HepG2 (cell line): Measurements from ENCODE around the gene A3GALT2. TPM values are rescaled to one million over a fixed set of nuclear protein-coding genes. Genes with fewer than 3 reads are reported as not detected.

Experiments
- ATAC-seq: fragments of 200-7000 bp; cut with Tn5 transposase; 3 replicates; pipeline ENCODE4 v1.9.1; 2020; ENCODE audit warnings: mild to moderate bottlenecking, moderate library complexity
- BruUV-seq: library from RNA; stranded (reverse); fragments of 400-500 nt; replicated peaks from 2 replicates; lab custom pipeline; 2021; lab: Mats Ljungman, UMichigan
- CTCF ChIA-PET: fragments of 300-600 bp; formaldehyde crosslinking; extraction: SDS; loops from one replicate; lab custom pipeline; 2021; ENCODE audit warnings: low total read pairs, inconsistent platforms, low intra/inter-chr PET ratio; lab: Yijun Ruan, JAX
- POLR2A ChIA-PET: fragments of 350-600 bp; sonication (Branson Sonifier 250); formaldehyde crosslinking; loops from one replicate; lab custom pipeline; 2020; ENCODE audit warnings: antibody characterized with exemption, inconsistent platforms; lab: Yijun Ruan, JAX
- DNase-seq: peaks from one replicate; pipeline ENCODE4 v3.0.0-alpha.2; 2015; ENCODE audit warnings: low spot score
- FAIRE-seq: peaks from 3 replicates; lab custom pipeline; 2011; peaks lifted over from hg19 to GRCh38; lab: Jason Lieb, UNC
- H2AFZ ChIP-seq: one replicate; pipeline ENCODE4 v1.6.1; 2011; ENCODE audit warnings: low read length, inconsistent platforms
- H3K27ac ChIP-seq: fragments of 300-600 bp; 3 replicates; pipeline ENCODE4 v1.8.0; 2011; ENCODE audit warnings: mixed run types, mild to moderate bottlenecking, mixed read lengths, low read length, inconsistent platforms; ENCODE audit not compliant: insufficient read depth; ENCODE audit errors: extremely low read length
- H3K27me3 ChIP-seq, 2 experiments: fragments of 200-600 bp in 1 of 2; 2 replicates in 1 of 2; 3 replicates in 1 of 2; pipeline versions ENCODE4 v1.6.0 to v1.8.0; 2011; ENCODE audit warnings: low read length in 2 of 2, mild to moderate bottlenecking in 2 of 2, moderate library complexity in 2 of 2, inconsistent platforms in 1 of 2; ENCODE audit not compliant: insufficient read depth in 2 of 2, control insufficient read depth in 1 of 2
- H3K36me3 ChIP-seq, 2 experiments: fragments of 200-600 bp in 1 of 2; replicated peaks in 1 of 2; 2 replicates in 1 of 2; 3 replicates in 1 of 2; pipeline versions ENCODE4 v1.5.1 to v1.8.0; 2011; ENCODE audit warnings: low read length in 2 of 2, inconsistent platforms in 1 of 2; ENCODE audit not compliant: insufficient read depth in 2 of 2, control insufficient read depth in 1 of 2
- H3K4me1 ChIP-seq: 2 replicates; pipeline ENCODE4 v1.5.1; 2012; ENCODE audit warnings: low read length, inconsistent platforms; ENCODE audit not compliant: insufficient read depth
- H3K4me2 ChIP-seq: 2 replicates; pipeline ENCODE4 v1.6.0; 2011; ENCODE audit warnings: low read depth, low read length, inconsistent platforms
- H3K4me3 ChIP-seq, 3 experiments: fragments of 200-600 bp in 1 of 3; sonication (generic), shearing (Covaris generic) in 1 of 3; replicated peaks in 1 of 3; 2 replicates each; pipeline ENCODE4 v1.5.1; 2011 to 2016; ENCODE audit warnings: low read length in 3 of 3, inconsistent platforms in 2 of 3, low read depth in 2 of 3, mild to moderate bottlenecking in 2 of 3, control low read depth in 1 of 3, mixed read lengths in 1 of 3; ENCODE audit not compliant: insufficient read depth in 1 of 3
- H3K79me2 ChIP-seq: one replicate; pipeline ENCODE4 v1.6.1; 2011; ENCODE audit warnings: low read length, inconsistent platforms; ENCODE audit not compliant: insufficient read depth
- H3K9ac ChIP-seq: 2 replicates; pipeline ENCODE4 v1.6.0; 2011; ENCODE audit warnings: mild to moderate bottlenecking, low read depth, low read length, inconsistent platforms; ENCODE audit not compliant: insufficient read depth
- H3K9me3 ChIP-seq: 2 replicates; pipeline ENCODE4 v1.5.1; 2012; ENCODE audit warnings: mild to moderate bottlenecking, low read length
- H4K20me1 ChIP-seq: 2 replicates; pipeline ENCODE4 v1.6.0; 2011; ENCODE audit warnings: inconsistent platforms, mild to moderate bottlenecking, low read length, moderate library complexity; ENCODE audit not compliant: insufficient read depth
- RBFOX2 ChIP-seq: fragments of 200-400 bp; formaldehyde crosslinking; IDR thresholded peaks from 2 replicates; pipeline ENCODE4 v1.6.1; 2017; ENCODE audit warnings: low read depth, mild to moderate bottlenecking, low read length
- TGIF2 ChIP-seq: IDR thresholded peaks from 2 replicates; pipeline ENCODE4 v1.6.1; 2016; ENCODE audit warnings: control low read depth, missing compliant biosample characterization
- THAP11 ChIP-seq: IDR thresholded peaks from 2 replicates; pipeline ENCODE4 v1.6.1; 2016; ENCODE audit warnings: missing biosample characterization, missing genetic modification reagents
- THRA ChIP-seq: sonication (generic); formaldehyde crosslinking; IDR thresholded peaks from 2 replicates; pipeline ENCODE4 v1.4.0; 2020; ENCODE audit warnings: missing genetic modification reagents, borderline replicate concordance
- ZNF264 ChIP-seq: sonication (generic); formaldehyde crosslinking; IDR thresholded peaks from 2 replicates; pipeline ENCODE4 v1.4.0; 2020; ENCODE audit warnings: missing genetic modification reagents
- ZNF670 ChIP-seq: sonication (generic); formaldehyde crosslinking; IDR thresholded peaks from 2 replicates; pipeline ENCODE4 v1.8.0; 2022; ENCODE audit warnings: mild to moderate bottlenecking, missing genetic modification reagents, borderline replicate concordance
- ZSCAN31 ChIP-seq: sonication (generic); formaldehyde crosslinking; IDR thresholded peaks from 2 replicates; pipeline ENCODE4 v1.5.0; 2020; ENCODE audit warnings: low read depth, mild to moderate bottlenecking, missing genetic modification reagents
- WGBS: methylation state at CpG from one replicate; pipeline ENCODE4 v1.1.6; 2017; ENCODE audit warnings: low lambda C conversion rate; 5-methylcytosine and 5-hydroxymethylcytosine counted together
- in situ Hi-C: cut with HindIII; loops from 2 replicates; pipeline ENCODE4 v1.10.0; 2017; ENCODE audit warnings: low pct_unique_long_range_greater_than_20kb; ENCODE audit not compliant: extremely low pct_ligation_motif_present
- intact Hi-C: fragments of 100-400 bp; cut with micrococcal nuclease; formaldehyde crosslinking; loops from one replicate; pipeline ENCODE4 v1.10.0; 2022; ENCODE audit not compliant: unreplicated experiment
- polyA plus RNA-seq, 8 experiments: library from polyadenylated mRNA; depleted of rRNA in 3 of 8; stranded (reverse) in 7 of 8; unstranded in 1 of 8; fragments of >200 nt; fragmentation: Illumina TruSeq in 4 of 8; extraction: Trizol in 4 of 8; gene quantifications; 2 replicates each; pipeline versions ENCODE4 v1.2.1 to v1.2.3, GENCODE V29; 2011 to 2016; ENCODE audit warnings: low read depth in 4 of 8, missing spikeins in 1 of 8, mixed read lengths in 1 of 8; ENCODE audit not compliant: insufficient read depth in 1 of 8
- total RNA-seq, 5 experiments: library from RNA; depleted of rRNA; stranded (reverse); fragments of >200 nt; fragmentation: Illumina TruSeq; extraction: Trizol; gene quantifications; 2 replicates each; pipeline ENCODE4 v1.2.3, GENCODE V29; 2016; ENCODE audit warnings: low read depth in 1 of 5

The A3GALT2 gene
- total and polyA plus RNA-seq, 2 of the 13 experiments (the other 11 are each of a cell fraction or from before 2014, with no cell fraction given): not detected

- Histone ChIP-seq H3K36me3 (peaks cover 2 to 18% of the 10 kb centered on the region in 2 experiments; a peak in 3 of 5 replicates), H3K27ac (peak overlapping the region; percentile 92), H3K4me2 (peak overlapping the region; percentile 88), H3K9me3 (no peaks in the 10 kb centered on the region), H3K4me1 (peaks cover 82% of the 10 kb centered on the region), H3K4me3 (peak overlapping the region; percentile 44 to 94 (median 54)), H3K79me2 (peaks cover 74% of the 10 kb centered on the region), H4K20me1 (peaks cover 9% of the 10 kb centered on the region; the same call in 1 of the 2 replicates), H3K9ac (peak overlapping the region; percentile 64), H3K27me3 (no peaks in the 10 kb centered on the region; a peak in 1 of 5 replicates), H2AFZ (no peak overlapping the region)
- no peak for ATAC-seq
- ChIA-PET POLR2A (interaction anchor here (0.9 to 2.7 kb wide), 6 partner anchors 8 to 165 kb away, joined by 4 to 16 read pairs (median 6); partner anchors contain the start of gene TRIM62), CTCF (no interaction called here)
- 12% methylated on average over 3 of the region's 3 CpGs for WGBS
- FAIRE-seq: no peak
- intact Hi-C loops: no loop called here
- DNase-seq: no peak
- no peak for TF ChIP-seq TGIF2
- 0 out of 2 replicates have a peak, but pooled peaks have one; percentile 12 for TF ChIP-seq ZSCAN31
- 0 out of 2 replicates have a peak, but pooled peaks have one; percentile 27 for TF ChIP-seq ZNF264 (CRISPR knock-in tag)
- 0 out of 2 replicates have a peak, but pooled peaks have one; percentile 10 for TF ChIP-seq ZNF670 (CRISPR knock-in tag)
- TF ChIP-seq THRA (CRISPR knock-in tag): no peak
- in situ Hi-C loops: no loop called here
- BruUV-seq: no TSS peak
Measured at GRCh38 chr1:33346533-33346926, 25.6 kb upstream of the A3GALT2 start.

- peak overlapping the region; percentile 92 for H3K27ac ChIP-seq
- H3K27me3 ChIP-seq: no peaks in the 10 kb centered on the region; a peak in 1 of 5 replicates
- no peak for ATAC-seq
- peaks cover 84% of the 10 kb centered on the region for H3K79me2 ChIP-seq
- 84% methylated on average over 2 of the region's 2 CpGs for WGBS
- H3K9ac ChIP-seq: peak overlapping the region; percentile 64; the same call in 1 of the 2 replicates
- TSS peak; percentile 1 for BruUV-seq
- TF ChIP-seq RBFOX2 (0 out of 2 replicates have a peak, but pooled peaks have one; percentile 50), THAP11 (CRISPR knock-in tag) (no peak)
- H4K20me1 ChIP-seq: peaks cover 23% of the 10 kb centered on the region
- intact Hi-C loops (no loop called here), in situ Hi-C loops (no loop called here)
- peak overlapping the region in 2 of 3 experiments; percentile 11 to 94; a peak in 2 of 6 replicates for H3K4me3 ChIP-seq
- DNase-seq: no peak
- no peak overlapping the region for H2AFZ ChIP-seq
- H3K9me3 ChIP-seq: no peaks in the 10 kb centered on the region
- peak overlapping the region; percentile 88 for H3K4me2 ChIP-seq
- no peak for FAIRE-seq
- H3K4me1 ChIP-seq: peaks cover 82% of the 10 kb centered on the region
- ChIA-PET POLR2A (no interaction called here), CTCF (no interaction called here)
- H3K36me3 ChIP-seq: peaks cover 2 to 22% of the 10 kb centered on the region in 2 experiments; a peak in 3 of 5 replicates
Measured at GRCh38 chr1:33344896-33345560, 24.1 kb upstream of the A3GALT2 start.
